Mesendoderm (in vitro differentiated cells): Measurements from ENCODE around the gene CHRM4.

Experiments
- DNase-seq: peaks from one replicate; pipeline ENCODE4 v3.0.0; 2013
- H2AK5ac ChIP-seq: 2 replicates; pipeline ENCODE4 v1.6.1; 2013; ENCODE audit warnings: low read length, inconsistent platforms
- H2BK120ac ChIP-seq: 2 replicates; pipeline ENCODE4 v1.6.1; 2013; ENCODE audit warnings: low read depth, mild to moderate bottlenecking, low read length, moderate library complexity, mixed read lengths
- H2BK15ac ChIP-seq: replicated peaks from 2 replicates; pipeline ENCODE4 v1.6.1; 2013; ENCODE audit warnings: low read depth, mild to moderate bottlenecking, moderate library complexity
- H2BK5ac ChIP-seq: 2 replicates; pipeline ENCODE4 v1.6.1; 2013; ENCODE audit warnings: low read length, inconsistent platforms
- H3K18ac ChIP-seq: 2 replicates; pipeline ENCODE4 v1.6.1; 2013; ENCODE audit warnings: mild to moderate bottlenecking, low read length, mixed read lengths
- H3K23ac ChIP-seq: one replicate; pipeline ENCODE4 v1.6.1; 2013; ENCODE audit warnings: low read length
- H3K27ac ChIP-seq: 2 replicates; pipeline ENCODE4 v1.5.1; 2013; ENCODE audit warnings: low read depth, mild to moderate bottlenecking, inconsistent platforms, low read length, moderate library complexity
- H3K27me3 ChIP-seq: 2 replicates; pipeline ENCODE4 v1.6.1; 2013; ENCODE audit warnings: low read length, control low read depth, mild to moderate bottlenecking, inconsistent platforms; ENCODE audit not compliant: insufficient read depth, poor library complexity
- H3K36me3 ChIP-seq: 2 replicates; pipeline ENCODE4 v1.6.1; 2013; ENCODE audit warnings: low read length, inconsistent platforms; ENCODE audit not compliant: control insufficient read depth, insufficient read depth
- H3K4ac ChIP-seq: one replicate; pipeline ENCODE4 v1.6.1; 2013; ENCODE audit warnings: low read depth, mild to moderate bottlenecking, low read length, moderate library complexity
- H3K4me1 ChIP-seq: 2 replicates; pipeline ENCODE4 v1.6.1; 2013; ENCODE audit warnings: low read depth, low read length, inconsistent platforms; ENCODE audit not compliant: control insufficient read depth
- H3K4me2 ChIP-seq: 2 replicates; pipeline ENCODE4 v1.6.1; 2013; ENCODE audit warnings: low read length
- H3K4me3 ChIP-seq: 2 replicates; pipeline ENCODE4 v1.5.1; 2013; ENCODE audit warnings: mild to moderate bottlenecking, low read length
- H3K56ac ChIP-seq: one replicate; pipeline ENCODE4 v1.6.1; 2013; ENCODE audit warnings: low read length
- H3K79me1 ChIP-seq: 2 replicates; pipeline ENCODE4 v1.6.1; 2013; ENCODE audit warnings: low read length, inconsistent platforms
- H3K79me2 ChIP-seq: 2 replicates; pipeline ENCODE4 v1.6.1; 2013; ENCODE audit warnings: mild to moderate bottlenecking, low read length; ENCODE audit not compliant: control insufficient read depth, insufficient read depth
- H3K9ac ChIP-seq: 2 replicates; pipeline ENCODE4 v1.6.1; 2013; ENCODE audit warnings: low read length, inconsistent platforms
- H4K5ac ChIP-seq: one replicate; pipeline ENCODE4 v1.6.1; 2013; ENCODE audit warnings: low read length
- H4K8ac ChIP-seq: one replicate; pipeline ENCODE4 v1.6.1; 2013; ENCODE audit warnings: low read depth, mild to moderate bottlenecking, control low read depth, low read length, moderate library complexity
- WGBS: extraction: QIAGEN DNeasy Blood & Tissue Kit; methylation state at CpG from one replicate; pipeline ENCODE4 v1.1.7; 2013; ENCODE audit warnings: low lambda C conversion rate, missing lambda C conversion rate; ENCODE audit not compliant: insufficient coverage; ENCODE audit errors: extremely low coverage; 5-methylcytosine and 5-hydroxymethylcytosine counted together

CHRM4 gene

DNA sequence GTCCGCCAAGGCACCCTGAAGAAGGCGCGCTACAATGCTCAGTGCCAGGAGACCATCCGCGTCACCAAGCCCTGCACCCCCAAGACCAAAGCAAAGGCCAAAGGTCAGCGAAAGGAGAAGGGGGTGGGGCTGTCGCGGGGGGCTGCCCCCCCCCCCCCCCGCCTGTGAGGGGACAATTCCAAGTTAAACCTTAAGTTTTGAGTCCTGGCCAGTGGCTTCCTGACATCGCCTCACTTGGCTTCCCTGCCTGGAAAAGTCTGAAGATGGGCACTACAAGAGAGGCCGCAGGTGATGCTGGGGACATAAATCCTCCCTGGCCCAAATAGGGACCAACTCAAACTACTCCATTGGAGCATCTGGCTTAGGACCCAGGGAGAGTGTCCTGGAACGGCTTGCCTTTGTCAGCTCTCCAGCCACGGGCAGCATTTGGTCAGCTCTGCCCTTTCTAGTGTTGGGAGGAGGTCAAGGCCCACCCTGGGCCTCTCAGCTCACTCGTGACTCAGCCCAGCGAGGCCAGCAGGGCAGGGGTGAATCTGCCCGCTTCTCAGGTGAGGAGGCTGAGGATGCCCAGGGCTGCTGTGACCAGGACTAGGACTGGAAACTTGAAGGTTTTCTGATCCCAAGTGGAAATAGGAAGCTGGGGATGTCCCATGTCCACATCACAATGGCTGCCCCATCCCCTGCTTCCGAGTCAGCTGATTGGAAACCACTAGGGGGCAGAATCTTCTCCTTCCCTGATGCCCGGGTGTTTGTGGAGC lies 8.8 kb downstream of the CHRM4 start:
- no peaks in the 10 kb centered on the region for H3K79me2 ChIP-seq
- no peak overlapping the region for H2BK120ac ChIP-seq
- H3K18ac ChIP-seq: no peak overlapping the region
- H3K4ac ChIP-seq: no peak overlapping the region
- no CpG with 5 or more reads among the region's 18 CpGs for WGBS
- no peak overlapping the region for H4K5ac ChIP-seq
- peak overlapping the region; percentile 91 for H3K9ac ChIP-seq
- H4K8ac ChIP-seq: no peak overlapping the region
- H2BK5ac ChIP-seq: no peak overlapping the region
- H3K4me3 ChIP-seq: peak overlapping the region; percentile 91
- H2BK15ac ChIP-seq: no peak overlapping the region
- H3K79me1 ChIP-seq: no peaks in the 10 kb centered on the region
- DNase-seq: peak; percentile 74
- no peaks in the 10 kb centered on the region for H3K27me3 ChIP-seq
- peak overlapping the region; percentile 35 for H3K4me2 ChIP-seq
- H3K23ac ChIP-seq: peak overlapping the region; percentile 83
- no peaks in the 10 kb centered on the region for H3K36me3 ChIP-seq
- no peak overlapping the region for H2AK5ac ChIP-seq
- no peak overlapping the region for H3K27ac ChIP-seq
- peak overlapping the region; percentile 92 for H3K56ac ChIP-seq
- peaks cover 4% of the 10 kb centered on the region for H3K4me1 ChIP-seq

DNA sequence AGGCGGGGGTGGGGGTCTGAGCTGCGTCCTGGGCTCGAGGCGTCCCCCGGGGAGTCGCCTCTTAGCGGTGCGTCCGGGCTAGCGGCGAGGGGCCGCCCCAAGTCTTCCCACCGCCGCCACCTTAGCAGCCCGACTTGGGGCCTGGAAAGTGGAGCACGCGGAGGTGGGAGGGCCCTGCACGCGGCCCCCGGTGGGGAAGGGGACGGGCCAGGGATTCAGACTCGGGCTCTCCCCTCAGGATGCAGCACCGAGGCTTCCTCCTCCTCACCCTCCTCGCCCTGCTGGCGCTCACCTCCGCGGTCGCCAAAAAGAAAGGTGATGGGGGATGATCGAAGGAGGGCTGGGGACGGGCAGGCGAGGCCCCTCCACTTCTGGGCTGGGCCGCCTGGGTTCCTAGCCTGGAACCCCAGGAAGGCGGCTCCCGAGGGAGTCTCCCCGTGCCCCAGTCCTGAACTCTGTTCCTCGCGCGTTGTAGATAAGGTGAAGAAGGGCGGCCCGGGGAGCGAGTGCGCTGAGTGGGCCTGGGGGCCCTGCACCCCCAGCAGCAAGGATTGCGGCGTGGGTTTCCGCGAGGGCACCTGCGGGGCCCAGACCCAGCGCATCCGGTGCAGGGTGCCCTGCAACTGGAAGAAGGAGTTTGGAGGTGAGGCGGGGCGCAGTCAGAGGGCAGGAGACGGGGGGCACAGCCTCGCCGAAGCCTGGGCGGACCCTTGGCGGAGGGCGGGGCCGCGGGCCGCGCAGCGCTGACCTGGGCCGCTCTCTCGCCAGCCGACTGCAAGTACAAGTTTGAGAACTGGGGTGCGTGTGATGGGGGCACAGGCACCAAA lies 9.5 kb downstream of the CHRM4 start:
- H3K36me3 ChIP-seq: no peaks in the 10 kb centered on the region
- peak; percentile 73 for DNase-seq
- no peak overlapping the region for H2BK15ac ChIP-seq
- peak overlapping the region; percentile 73 for H3K23ac ChIP-seq
- no peak overlapping the region for H2AK5ac ChIP-seq
- peak overlapping the region; percentile 91 for H3K4me3 ChIP-seq
- no peak overlapping the region for H4K5ac ChIP-seq
- no peaks in the 10 kb centered on the region for H3K79me2 ChIP-seq
- H3K79me1 ChIP-seq: no peaks in the 10 kb centered on the region
- H3K18ac ChIP-seq: peak overlapping the region; percentile 76
- peak overlapping the region; percentile 92 for H3K56ac ChIP-seq
- peak overlapping the region; percentile 76 for H2BK5ac ChIP-seq
- H3K4me2 ChIP-seq: peak overlapping the region; percentile 35
- peak overlapping the region; percentile 57 for H3K27ac ChIP-seq
- peak overlapping the region; percentile 91 for H3K9ac ChIP-seq
- H3K4ac ChIP-seq: peak overlapping the region; percentile 88
- peak overlapping the region; percentile 29 for H2BK120ac ChIP-seq
- no CpG with 5 or more reads among the region's 66 CpGs for WGBS
- H4K8ac ChIP-seq: no peak overlapping the region
- H3K4me1 ChIP-seq: peaks cover 3% of the 10 kb centered on the region
- H3K27me3 ChIP-seq: no peaks in the 10 kb centered on the region

- Histone ChIP-seq H3K56ac (peak within 1 kb of the TSS; percentile 92), H3K27me3 (no peaks in the 10 kb centered on the region), H3K79me2 (no peaks in the 10 kb centered on the region), H2AK5ac (no peak within 1 kb of the TSS), H3K4ac (peak within 1 kb of the TSS; percentile 88), H3K9ac (peak within 1 kb of the TSS; percentile 91), H3K4me1 (peaks cover 3% of the 10 kb centered on the region), H3K4me2 (peak within 1 kb of the TSS; percentile 59), H2BK120ac (peak within 1 kb of the TSS; percentile 39), H3K36me3 (peaks cover 2% of the 10 kb centered on the region), H3K4me3 (peak within 1 kb of the TSS; percentile 91), H2BK5ac (peak within 1 kb of the TSS; percentile 76), H3K27ac (peak within 1 kb of the TSS; percentile 96), H3K23ac (peak within 1 kb of the TSS; percentile 73), H3K79me1 (no peaks in the 10 kb centered on the region), H3K18ac (peak within 1 kb of the TSS; percentile 87), H2BK15ac (no peak within 1 kb of the TSS), H4K8ac (no peak within 1 kb of the TSS), H4K5ac (no peak within 1 kb of the TSS)
- no CpG with 5 or more reads among the region's 96 CpGs for WGBS
- peak; percentile 81 for DNase-seq
Observed at GRCh38 chr11:46381048-46381818, 10.3 kb downstream of the CHRM4 start, which contains the start of gene MDK. TSS of gene MDK (plus strand) at chr11:46381669. CDS start at chr11:46382058, 389 bp downstream.

DNA sequence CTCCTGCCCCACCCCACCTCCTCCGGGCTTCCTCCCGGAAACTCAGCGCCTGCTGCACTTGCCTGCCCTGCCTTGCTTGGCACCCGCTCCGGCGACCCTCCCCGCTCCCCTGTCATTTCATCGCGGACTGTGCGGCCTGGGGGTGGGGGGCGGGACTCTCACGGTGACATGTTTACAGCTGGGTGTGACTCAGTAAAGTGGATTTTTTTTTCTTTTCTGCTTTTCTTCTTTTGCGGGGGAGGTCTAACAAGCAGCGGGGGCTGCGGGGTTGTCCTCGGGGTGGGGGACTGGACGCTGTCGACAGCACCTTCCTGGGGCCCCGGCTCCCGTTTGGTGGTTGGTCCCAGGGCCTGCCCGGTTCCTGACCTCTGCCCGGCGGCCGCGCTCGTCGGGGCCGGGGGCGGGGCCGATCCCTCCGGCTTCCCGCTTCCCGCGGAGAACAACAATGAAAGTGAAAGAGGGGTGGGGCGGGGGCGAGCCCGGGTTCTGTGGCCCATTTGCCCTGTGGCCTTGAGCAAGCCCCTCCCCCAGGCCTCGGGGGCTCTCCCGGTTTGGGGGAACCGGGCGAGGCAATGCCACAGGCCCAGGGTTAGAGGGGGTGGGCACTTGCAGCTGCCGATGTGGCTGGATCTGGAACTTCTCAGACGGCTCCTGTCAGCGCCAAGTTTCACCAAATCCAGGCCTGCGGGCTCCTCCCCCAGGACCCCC lies 11.1 kb downstream of the CHRM4 start:
- Histone ChIP-seq H2BK15ac (no peak overlapping the region), H3K4ac (peak overlapping the region; percentile 75), H3K4me2 (peak overlapping the region; percentile 59), H3K27ac (peak overlapping the region; percentile 96), H3K4me3 (peak overlapping the region; percentile 36), H3K18ac (peak overlapping the region; percentile 87), H3K79me2 (no peaks in the 10 kb centered on the region), H4K5ac (no peak overlapping the region), H3K79me1 (no peaks in the 10 kb centered on the region), H4K8ac (no peak overlapping the region), H2AK5ac (no peak overlapping the region), H3K9ac (peak overlapping the region; percentile 66), H3K56ac (peak overlapping the region; percentile 82), H3K36me3 (peaks cover 4% of the 10 kb centered on the region), H2BK5ac (peak overlapping the region; percentile 76), H3K4me1 (peaks cover 3% of the 10 kb centered on the region), H3K23ac (no peak overlapping the region), H2BK120ac (peak overlapping the region; percentile 39), H3K27me3 (no peaks in the 10 kb centered on the region)
- DNase-seq: peak; percentile 90
- no CpG with 5 or more reads among the region's 45 CpGs for WGBS
